ENCODE results near the gene MAPK7. TPM values are rescaled to one million over a fixed set of nuclear protein-coding genes. Genes with fewer than 3 reads are reported as not detected.
"Not testable (repeated sequence)": the region's sequence is repeated elsewhere in the genome, so short reads cannot be mapped to it uniquely, and the experiment has no call there.

The MAPK7 gene
- total RNA-seq, 1 experiment from 2014 or later = 19.6 TPM

- no peak for DNase-seq (ENCODE audit: low read depth)
Measured at GRCh38 chr17:19343256-19343630, 35.1 kb upstream of the MAPK7 start.

DNA sequence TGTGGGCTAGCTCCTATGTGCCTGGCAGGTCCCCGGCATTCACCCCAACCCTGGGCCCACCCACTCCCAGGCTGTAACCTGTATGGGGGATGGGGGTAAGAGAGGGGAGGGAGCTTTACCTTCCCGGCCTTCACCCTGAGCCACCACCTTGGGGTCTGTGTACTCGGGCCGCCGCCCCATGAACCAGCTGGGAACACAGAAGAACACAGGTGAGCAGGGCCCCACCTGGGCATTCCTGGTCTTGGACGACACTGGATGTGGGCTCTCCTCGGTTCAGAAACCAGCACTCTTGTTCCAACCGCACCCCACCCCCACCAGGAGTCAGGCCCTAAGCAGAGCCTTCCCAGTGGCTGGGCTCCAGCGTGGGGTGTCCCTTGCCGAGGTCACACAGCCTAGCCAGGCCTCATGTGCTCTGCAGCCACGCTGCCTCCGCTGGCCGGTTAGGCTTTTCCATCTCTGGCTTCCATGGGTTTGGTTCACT, 34.6 kb upstream of the MAPK7 start:
- DNase-seq (ENCODE audit: low read depth) = no peak

DNA sequence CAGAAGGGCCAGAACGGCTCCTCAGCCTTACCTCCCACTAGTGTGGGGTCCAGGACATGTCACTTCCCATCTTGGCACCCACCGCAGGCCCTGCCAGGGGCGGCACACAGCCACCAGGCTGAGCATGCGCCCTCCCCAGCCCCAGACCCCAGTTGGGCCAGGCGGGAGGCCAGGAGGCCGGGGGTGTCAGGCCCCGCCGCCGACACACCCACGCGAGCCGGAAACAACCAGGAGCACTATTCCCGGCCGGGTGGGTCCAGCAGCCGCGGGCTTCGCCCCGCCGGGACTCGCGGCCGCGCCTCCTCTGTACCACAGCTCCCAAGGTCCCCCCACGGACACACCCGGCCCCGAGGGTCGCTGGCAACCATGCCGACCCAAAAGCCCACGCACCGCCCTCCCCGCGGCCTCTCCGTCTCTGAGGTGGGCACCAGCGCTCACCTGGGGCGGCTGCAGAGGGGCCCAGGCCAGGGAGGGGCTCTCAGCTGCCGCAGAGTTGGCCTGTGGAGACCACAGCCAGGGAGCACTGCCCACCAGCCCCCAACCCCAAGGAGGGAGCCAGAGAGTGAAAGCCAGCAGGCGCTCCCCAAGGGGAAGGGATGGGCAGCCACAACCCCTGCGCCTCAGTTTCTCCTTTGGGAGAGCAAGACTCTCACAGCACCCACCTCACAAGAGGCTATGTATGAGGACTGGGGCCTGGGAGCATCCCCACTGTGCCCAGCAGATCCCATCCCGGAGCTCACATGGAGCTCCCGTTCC, 33.8 kb upstream of the MAPK7 start:
- no peak for DNase-seq (ENCODE audit: low read depth)

DNA sequence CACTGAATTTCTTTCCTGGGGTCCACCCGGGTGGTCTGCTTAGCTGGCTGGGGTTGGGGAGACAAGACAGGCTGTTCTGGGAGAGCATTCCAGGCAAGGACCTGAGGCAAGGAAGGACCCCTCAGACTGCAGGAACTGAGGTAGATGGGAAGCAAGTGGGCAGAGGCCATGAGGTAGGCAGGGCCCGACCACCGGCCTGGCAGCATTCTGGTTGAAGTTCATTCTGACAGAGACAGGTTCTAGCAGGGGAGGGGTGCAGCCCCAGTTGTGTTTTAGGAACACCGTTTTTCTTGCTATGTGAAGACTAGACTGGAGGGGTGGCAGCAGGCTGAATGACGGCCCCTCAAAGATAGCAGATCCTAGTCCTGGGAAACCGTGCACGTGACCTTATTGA, 33.2 kb upstream of the MAPK7 start:
- no peak for DNase-seq (ENCODE audit: low read depth)

DNA sequence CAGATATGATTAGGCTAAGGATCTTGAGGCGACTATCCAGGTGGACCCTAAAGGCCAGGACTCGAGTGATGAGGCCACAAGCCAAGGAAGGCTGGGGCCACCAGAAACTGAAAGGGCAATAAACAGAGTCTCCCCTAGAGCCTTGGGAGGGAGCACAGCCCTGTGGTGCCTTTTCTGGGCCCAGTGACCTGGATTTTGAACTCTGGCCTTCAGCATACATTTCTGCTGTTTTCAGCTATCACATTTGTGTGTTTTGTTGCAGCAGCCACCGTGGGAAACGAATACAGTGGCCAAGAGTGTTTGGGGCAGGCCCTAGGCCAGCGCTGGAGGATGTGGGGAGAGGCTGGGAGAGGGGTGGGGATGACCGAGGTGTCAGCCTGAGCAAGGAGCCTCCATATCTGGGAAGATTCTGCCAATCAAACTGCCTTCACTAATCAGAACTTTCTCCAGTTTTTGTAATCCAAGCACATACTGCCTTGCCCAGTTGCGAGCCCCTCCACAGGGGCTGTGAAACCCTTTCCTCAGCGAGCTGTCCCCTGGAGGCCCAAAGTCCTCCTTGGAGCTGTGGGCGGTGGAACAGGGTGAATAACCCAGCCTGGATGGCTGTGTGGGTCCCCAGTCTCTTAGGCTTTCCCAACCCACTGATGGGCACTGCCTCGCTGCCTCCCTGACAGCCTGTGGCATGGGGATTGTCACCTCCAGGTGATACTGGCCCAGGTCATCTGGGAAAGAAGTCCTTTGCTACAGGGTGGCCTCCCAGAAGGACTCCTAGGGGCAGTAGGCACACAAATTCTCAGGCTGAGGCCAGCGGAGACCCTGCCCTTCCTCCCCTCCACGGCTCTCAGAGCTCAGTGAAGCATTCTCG, 32.6 kb upstream of the MAPK7 start:
- no peak for DNase-seq (ENCODE audit: low read depth)

- peak; percentile 88 for DNase-seq (ENCODE audit: low read depth)
Measured at GRCh38 chr17:19346351-19347255, 31.7 kb upstream of the MAPK7 start.

- DNase-seq (ENCODE audit: low read depth) = no peak
Measured at GRCh38 chr17:19347323-19348080, 30.8 kb upstream of the MAPK7 start.

- no peak for DNase-seq (ENCODE audit: low read depth)
Measured at GRCh38 chr17:19348081-19348650, 30.1 kb upstream of the MAPK7 start.

GRCh38 chr17:19348806-19349205, 29.5 kb upstream of the MAPK7 start:
- no peak for DNase-seq (ENCODE audit: low read depth)

- DNase-seq (ENCODE audit: low read depth) = not testable (repeated sequence)
Measured at GRCh38 chr17:19353401-19353800, 24.9 kb upstream of the MAPK7 start.

GRCh38 chr17:19354748-19355147, 23.6 kb upstream of the MAPK7 start:
- DNase-seq (ENCODE audit: low read depth) = no peak

- DNase-seq (ENCODE audit: low read depth) = no peak
Measured at GRCh38 chr17:19357351-19357750, 20.9 kb upstream of the MAPK7 start.

DNA sequence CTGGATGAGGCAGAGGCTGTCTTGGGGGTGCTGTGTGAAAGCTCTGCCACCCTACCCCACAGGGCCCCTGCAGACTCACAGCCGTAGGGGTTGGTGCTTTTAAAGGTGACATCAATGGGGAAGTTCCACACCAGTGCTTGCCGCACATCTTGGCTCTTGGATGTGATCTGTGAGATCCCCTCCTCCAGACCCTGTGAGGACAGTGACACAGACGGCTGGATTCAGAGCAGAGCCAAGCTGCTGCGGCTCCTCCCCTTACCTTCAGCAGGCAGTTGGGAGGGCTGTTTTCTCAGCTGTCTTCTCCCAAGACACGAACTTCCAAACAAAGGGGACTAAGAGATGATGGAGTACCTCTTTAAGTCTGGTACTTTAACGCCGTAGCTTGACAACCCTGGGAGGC, 20.5 kb upstream of the MAPK7 start:
- no peak for DNase-seq (ENCODE audit: low read depth)

GRCh38 chr17:19359151-19359550, 19.1 kb upstream of the MAPK7 start:
- DNase-seq (ENCODE audit: low read depth) = no peak

DNA sequence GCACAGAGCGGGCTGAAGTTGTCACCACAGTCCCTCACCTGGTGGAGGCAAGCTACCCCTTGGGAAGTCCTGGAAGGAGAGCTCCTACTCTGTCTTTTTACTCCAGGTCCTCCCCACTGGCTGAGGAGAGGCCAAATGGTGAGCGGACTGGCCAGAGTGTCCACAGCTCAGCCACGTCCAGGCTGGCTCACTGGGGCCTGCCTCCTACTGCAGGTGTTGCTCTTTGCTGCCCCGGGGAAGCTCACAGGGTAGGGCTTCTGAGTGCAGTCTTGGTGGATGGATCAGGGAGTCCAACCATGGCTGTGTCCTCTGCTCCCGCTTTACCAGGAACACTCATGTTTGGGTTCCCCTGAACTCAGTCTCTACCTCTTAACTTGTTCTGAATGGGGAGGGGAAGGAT, 18.4 kb upstream of the MAPK7 start:
- no peak for DNase-seq (ENCODE audit: low read depth)

DNA sequence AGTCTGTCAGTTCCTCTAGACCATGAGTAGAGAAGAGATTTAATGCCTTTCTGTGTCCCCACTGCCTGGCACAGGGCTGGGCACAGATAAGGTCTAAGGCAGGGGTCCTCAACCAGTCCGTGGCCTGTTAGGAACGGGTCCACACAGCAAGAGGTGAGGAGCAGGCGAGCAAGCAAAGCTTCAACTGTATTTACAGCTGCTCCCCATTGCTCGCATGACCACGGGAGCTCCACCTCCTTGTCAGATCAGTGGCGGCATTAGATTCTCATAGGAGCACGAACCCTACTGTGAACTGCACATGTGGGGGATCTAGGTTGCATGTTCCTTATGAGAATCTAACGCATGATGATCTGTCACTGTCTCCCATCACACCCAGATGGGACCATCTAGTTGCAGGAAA, 17.5 kb upstream of the MAPK7 start:
- DNase-seq (ENCODE audit: low read depth) = no peak

DNA sequence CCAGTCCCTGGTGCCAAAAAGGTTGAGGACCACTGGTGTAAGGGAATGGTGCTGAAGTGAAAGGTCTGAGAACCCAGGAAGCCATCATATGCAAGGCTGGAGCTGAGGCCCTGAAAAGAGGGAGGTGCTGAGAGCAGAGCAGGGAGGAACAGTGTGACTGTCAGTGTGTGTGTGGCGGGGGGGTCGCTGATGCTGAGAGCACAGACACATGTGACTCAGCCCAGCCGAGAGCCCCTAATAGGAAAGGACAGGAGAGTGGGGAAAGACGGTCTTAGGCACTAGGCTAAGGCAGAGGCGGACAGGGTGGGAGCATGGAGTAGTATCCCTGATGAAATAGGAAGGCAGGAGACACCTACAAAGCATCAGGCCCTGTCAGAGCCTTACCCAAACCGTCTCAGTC, 17.0 kb upstream of the MAPK7 start:
- DNase-seq (ENCODE audit: low read depth) = no peak

- DNase-seq (ENCODE audit: low read depth) = no peak
Measured at GRCh38 chr17:19361944-19362276, 16.4 kb upstream of the MAPK7 start.

- peak; percentile 88 for DNase-seq (ENCODE audit: low read depth)
Measured at GRCh38 chr17:19362277-19363113, 15.8 kb upstream of the MAPK7 start, which contains the start of gene B9D1. Gene B9D1 (minus strand): TSS chr17:19362723. CDS start chr17:19362569, 154 bp downstream.

DNA sequence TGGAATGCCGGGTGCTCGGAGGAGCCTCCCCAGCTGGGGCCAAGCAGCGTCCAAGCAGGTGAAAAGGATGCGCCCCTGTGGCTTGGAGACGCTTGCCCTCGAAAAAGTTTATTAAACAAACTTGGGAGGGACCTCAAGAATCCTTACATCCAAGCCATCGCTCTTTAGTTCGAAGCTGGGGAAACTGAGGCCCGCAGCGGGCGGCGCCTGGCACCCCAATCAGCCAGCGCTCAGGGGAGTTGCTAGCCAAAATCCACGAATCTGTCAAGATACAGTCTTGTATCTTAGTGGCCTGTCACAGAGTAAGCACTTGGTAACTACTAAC, 15.2 kb upstream of the MAPK7 start:
- no peak for DNase-seq (ENCODE audit: low read depth)

Data from LHCN-M2 (cell line).